B cell (primary cell): ENCODE data around the gene CDHR3. TPM values are rescaled to one million over a fixed set of nuclear protein-coding genes. Genes with fewer than 3 reads are reported as not detected.

Source experiments
- ATAC-seq: fragments of 200-7000 bp; cut with Tn5 transposase; one replicate; pipeline ENCODE4 v1.10.0; 2021; ENCODE audit warnings: low read depth, mild to moderate bottlenecking, moderate number of reproducible peaks, moderate library complexity
- CTCF ChIA-PET: fragments of 350-600 bp; sonication (Branson Sonifier 250); formaldehyde crosslinking; loops from one replicate; lab custom pipeline; 2021; ENCODE audit warnings: antibody characterized with exemption, inconsistent platforms; lab: Charles Lee
- POLR2A ChIA-PET: fragments of 350-600 bp; sonication (Branson Sonifier 250); formaldehyde crosslinking; loops from one replicate; lab custom pipeline; 2021; ENCODE audit warnings: antibody characterized with exemption; lab: Charles Lee
- DNase-seq: peaks from one replicate; pipeline ENCODE4 v3.0.0; 2013
- H2AFZ ChIP-seq: 2 replicates; pipeline ENCODE4 v1.6.1; 2012; ENCODE audit warnings: mild to moderate bottlenecking, low read depth, low read length; ENCODE audit not compliant: insufficient read depth, poor library complexity, severe bottlenecking
- H3K27ac ChIP-seq, 2 donors: 1 replicate in 1 of 2; 2 replicates in 1 of 2; pipeline ENCODE4 v1.5.1; 2012 to 2013; ENCODE audit warnings: low read length in 2 of 2, mild to moderate bottlenecking in 2 of 2, moderate library complexity in 1 of 2
- H3K27me3 ChIP-seq, 4 experiments: fragments of 200-600 bp in 1 of 4; sonication (generic) in 1 of 4; replicated peaks in 1 of 4; 1 replicate in 2 of 4; 2 replicates in 2 of 4; pipeline versions ENCODE4 v1.6.1 to v1.7.0; 2013 to 2016; ENCODE audit warnings: low read length in 3 of 4, mild to moderate bottlenecking in 2 of 4, mixed read lengths in 1 of 4, moderate library complexity in 1 of 4; ENCODE audit not compliant: insufficient read depth in 4 of 4, control insufficient read depth in 3 of 4; ENCODE audit errors: control extremely low read depth in 1 of 4
- H3K36me3 ChIP-seq, 2 experiments: replicated peaks in 1 of 2; 1 replicate in 1 of 2; 2 replicates in 1 of 2; pipeline versions ENCODE4 v1.6.1 to v1.7.1; 2013; ENCODE audit warnings: low read length in 1 of 2; ENCODE audit not compliant: insufficient read depth in 2 of 2, control insufficient read depth in 1 of 2; ENCODE audit errors: control extremely low read depth in 1 of 2, extremely low read depth in 1 of 2
- H3K4me1 ChIP-seq, 2 donors: fragments of 200-600 bp in 1 of 2; sonication (generic) in 1 of 2; 1 replicate in 1 of 2; 2 replicates in 1 of 2; pipeline versions ENCODE4 v1.5.1 to v1.6.1; 2013 to 2017; ENCODE audit warnings: low read length in 2 of 2; ENCODE audit not compliant: control insufficient read depth in 2 of 2, insufficient read depth in 2 of 2
- H3K4me2 ChIP-seq: replicated peaks from 2 replicates; pipeline ENCODE3; 2012; ENCODE audit warnings: mild to moderate bottlenecking, low read depth, low read length; ENCODE audit not compliant: poor library complexity, severe bottlenecking
- H3K4me3 ChIP-seq, 5 experiments: fragments of 200-600 bp in 1 of 5; sonication (generic) in 1 of 5; 1 replicate in 3 of 5; 2 replicates in 2 of 5; pipeline versions ENCODE4 v1.5.1 to v1.7.0; 2011 to 2016; ENCODE audit warnings: low read length in 4 of 5, mild to moderate bottlenecking in 4 of 5, low read depth in 2 of 5, control low read depth in 1 of 5, moderate library complexity in 1 of 5; ENCODE audit not compliant: insufficient read depth in 1 of 5; ENCODE audit errors: control extremely low read depth in 1 of 5, extremely low read depth in 1 of 5
- H3K79me2 ChIP-seq: fragments of 200-600 bp; sonication (generic); one replicate; pipeline ENCODE4 v1.6.0; 2016; ENCODE audit warnings: low read length; ENCODE audit not compliant: control insufficient read depth, insufficient read depth
- H3K9ac ChIP-seq: fragments of 200-600 bp; sonication (generic); 2 replicates; pipeline ENCODE4 v1.6.1; 2017; ENCODE audit warnings: mild to moderate bottlenecking, low read length, moderate library complexity
- H3K9me3 ChIP-seq, 3 donors: one replicate each; pipeline versions ENCODE4 v1.6.1 to v1.7.1; 2013; ENCODE audit warnings: low read length in 2 of 3; ENCODE audit not compliant: control insufficient read depth in 2 of 3, insufficient read depth in 1 of 3; ENCODE audit errors: control extremely low read depth in 1 of 3
- H4K20me1 ChIP-seq: 2 replicates; pipeline ENCODE4 v1.6.0; 2012; ENCODE audit warnings: mild to moderate bottlenecking, low read length; ENCODE audit not compliant: insufficient read depth, control insufficient read depth, poor library complexity, severe bottlenecking
- H3K27ac Mint-ChIP-seq: one replicate; pipeline ENCODE4 v1.8.0; 2021; ENCODE audit warnings: mixed read lengths
- H3K27me3 Mint-ChIP-seq: one replicate; pipeline ENCODE4 v1.8.0; 2021; ENCODE audit warnings: mixed read lengths
- H3K4me1 Mint-ChIP-seq: one replicate; pipeline ENCODE4 v1.8.0; 2021; ENCODE audit warnings: mixed read lengths
- H3K4me3 Mint-ChIP-seq: one replicate; pipeline ENCODE4 v1.8.0; 2021; ENCODE audit warnings: mixed read lengths
- H3K9me3 Mint-ChIP-seq: one replicate; pipeline ENCODE4 v1.8.0; 2022; ENCODE audit warnings: mixed read lengths; ENCODE audit not compliant: insufficient read depth
- EZH2 ChIP-seq: IDR thresholded peaks from 2 replicates; pipeline ENCODE4 v1.6.1; 2012; ENCODE audit warnings: borderline replicate concordance, low read depth, mild to moderate bottlenecking, moderate library complexity, low read length; ENCODE audit not compliant: insufficient read depth, poor library complexity, severe bottlenecking
- WGBS: methylation state at CpG from one replicate; pipeline ENCODE4 v1.1.5; 2013; ENCODE audit warnings: missing lambda C conversion rate; ENCODE audit not compliant: insufficient coverage; 5-methylcytosine and 5-hydroxymethylcytosine counted together
- intact Hi-C: fragments of 100-400 bp; cut with micrococcal nuclease; formaldehyde crosslinking; loops from one replicate; pipeline ENCODE4 v1.10.0; 2022
- polyA plus RNA-seq: library from polyadenylated mRNA; depleted of rRNA; stranded (reverse); fragments of >200 nt; gene quantifications from 2 replicates; pipeline ENCODE4 v1.2.3, GENCODE V29; 2012
- total RNA-seq, 2 donors: library from RNA; stranded (reverse); fragments of 120-200 nt in 1 of 2; gene quantifications; 1 replicate in 1 of 2; 2 replicates in 1 of 2; pipeline versions ENCODE4 v1.2.3 to v1.2.4, GENCODE V29; 2013 to 2022
- TF ChIP-seq, protein P1 (sequence below): fragments of 200-600 bp; IDR thresholded peaks from one replicate; pipeline ENCODE4 v1.8.0; 2022; ENCODE audit warnings: antibody characterized with exemption, mild to moderate bottlenecking

Gene CDHR3
- total and polyA plus RNA-seq, 2 donors (not counting 1 experiment from before 2014, with no cell fraction given) = 0.34 to 2.6 TPM

GRCh38 chr7:106037489-106038176 lies 74.6 kb downstream of the CDHR3 start:
- no peaks in the 10 kb centered on the region for H3K36me3 ChIP-seq
- no peaks in the 10 kb centered on the region for H3K79me2 ChIP-seq
- ATAC-seq (no peak), DNase-seq (no peak)
- peaks cover 11 to 19% of the 10 kb centered on the region in 2 donors for H3K4me1 ChIP-seq
- intact Hi-C loops = no loop called here
- no peak overlapping the region for H3K27ac Mint-ChIP-seq
- WGBS = 96% methylated on average over 3 of the region's 7 CpGs
- no peak overlapping the region for H2AFZ ChIP-seq
- peaks cover 20% of the 10 kb centered on the region for H3K4me1 Mint-ChIP-seq
- ChIA-PET POLR2A (interaction anchor here (0.6 kb wide), 1 partner anchor 681 kb away, joined by 3 read pairs; no protein-coding TSS in a partner anchor), CTCF (interaction anchor here (0.7 to 13.9 kb wide), 10 partner anchors 9 to 383 kb away, joined by 3 to 216 read pairs (median 4); no protein-coding TSS in a partner anchor)
- H3K27me3 ChIP-seq = peaks cover 0 to 9% (median 2%) of the 10 kb centered on the region in 4 experiments
- no peaks in the 10 kb centered on the region for H3K9me3 Mint-ChIP-seq
- H4K20me1 ChIP-seq = no peaks in the 10 kb centered on the region
- H3K9ac ChIP-seq = no peak overlapping the region
- H3K4me3 ChIP-seq = no peak overlapping the region
- no peak overlapping the region for H3K4me2 ChIP-seq
- no peak overlapping the region for H3K27ac ChIP-seq
- TF ChIP-seq, protein P1, sequence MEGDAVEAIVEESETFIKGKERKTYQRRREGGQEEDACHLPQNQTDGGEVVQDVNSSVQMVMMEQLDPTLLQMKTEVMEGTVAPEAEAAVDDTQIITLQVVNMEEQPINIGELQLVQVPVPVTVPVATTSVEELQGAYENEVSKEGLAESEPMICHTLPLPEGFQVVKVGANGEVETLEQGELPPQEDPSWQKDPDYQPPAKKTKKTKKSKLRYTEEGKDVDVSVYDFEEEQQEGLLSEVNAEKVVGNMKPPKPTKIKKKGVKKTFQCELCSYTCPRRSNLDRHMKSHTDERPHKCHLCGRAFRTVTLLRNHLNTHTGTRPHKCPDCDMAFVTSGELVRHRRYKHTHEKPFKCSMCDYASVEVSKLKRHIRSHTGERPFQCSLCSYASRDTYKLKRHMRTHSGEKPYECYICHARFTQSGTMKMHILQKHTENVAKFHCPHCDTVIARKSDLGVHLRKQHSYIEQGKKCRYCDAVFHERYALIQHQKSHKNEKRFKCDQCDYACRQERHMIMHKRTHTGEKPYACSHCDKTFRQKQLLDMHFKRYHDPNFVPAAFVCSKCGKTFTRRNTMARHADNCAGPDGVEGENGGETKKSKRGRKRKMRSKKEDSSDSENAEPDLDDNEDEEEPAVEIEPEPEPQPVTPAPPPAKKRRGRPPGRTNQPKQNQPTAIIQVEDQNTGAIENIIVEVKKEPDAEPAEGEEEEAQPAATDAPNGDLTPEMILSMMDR = no peak
- no peak for TF ChIP-seq EZH2
- no peaks in the 10 kb centered on the region for H3K9me3 ChIP-seq
- no peaks in the 10 kb centered on the region for H3K27me3 Mint-ChIP-seq
- H3K4me3 Mint-ChIP-seq = no peak overlapping the region

DNA sequence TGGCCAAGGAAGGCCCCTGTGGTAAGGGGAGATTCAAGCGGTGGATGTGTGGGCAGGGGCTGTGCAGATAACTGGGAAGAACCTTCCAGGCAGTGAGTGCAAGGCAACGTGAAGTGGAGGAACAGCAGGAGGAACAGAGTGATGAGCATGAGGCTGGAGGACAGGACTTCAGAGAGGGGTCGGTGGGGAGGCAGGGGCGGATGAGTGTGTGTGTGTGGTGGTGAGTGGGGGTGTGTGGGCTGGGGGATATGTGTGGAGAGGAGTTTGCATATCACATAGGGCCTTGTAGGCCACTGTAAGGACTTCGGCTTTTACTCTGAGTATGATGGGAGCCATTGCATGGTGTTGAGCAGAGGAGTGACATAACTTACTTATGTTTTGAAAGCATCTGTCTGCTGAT lies 75.2 kb downstream of the CDHR3 start:
- ATAC-seq = no peak
- Histone ChIP-seq H3K27me3 (peaks cover 0 to 9% (median 2%) of the 10 kb centered on the region in 4 experiments), H3K27ac (no peak overlapping the region), H3K36me3 (no peaks in the 10 kb centered on the region), H3K79me2 (no peaks in the 10 kb centered on the region), H3K4me3 (no peak overlapping the region), H3K9ac (no peak overlapping the region), H3K4me2 (no peak overlapping the region), H3K4me1 (peaks cover 14 to 23% of the 10 kb centered on the region in 2 donors), H3K9me3 (no peaks in the 10 kb centered on the region), H2AFZ (no peak overlapping the region), H4K20me1 (no peaks in the 10 kb centered on the region)
- H3K4me1 Mint-ChIP-seq = peaks cover 18% of the 10 kb centered on the region
- WGBS = 96% methylated on average over 5 of the region's 5 CpGs
- no peaks in the 10 kb centered on the region for H3K27me3 Mint-ChIP-seq
- no peak for TF ChIP-seq EZH2
- TF ChIP-seq, protein P1 = no peak
- no peaks in the 10 kb centered on the region for H3K9me3 Mint-ChIP-seq
- ChIA-PET POLR2A (no interaction called here), CTCF (interaction anchor here (1.0 to 13.9 kb wide), 6 partner anchors 9 to 384 kb away, joined by 3 to 216 read pairs (median 12); no protein-coding TSS in a partner anchor)
- DNase-seq = no peak
- intact Hi-C loops = no loop called here
- H3K27ac Mint-ChIP-seq = no peak overlapping the region
- H3K4me3 Mint-ChIP-seq = no peak overlapping the region
